ENCODE measurements around the gene CRYGD.

The CRYGD gene

GRCh38 chr2:208148803-208149202, 24.5 kb upstream of the CRYGD start:
- Histone ChIP-seq H3K4me1 (ENCODE audit: insufficient read depth, low read length) (no peaks in the 10 kb centered on the region), H3K27me3 (ENCODE audit: insufficient read depth, low read length, poor library complexity) (no peaks in the 10 kb centered on the region), H3K27ac (ENCODE audit: low read length) (no peak overlapping the region), H3K9ac (ENCODE audit: low read depth, low read length) (no peak overlapping the region), H3K9me3 (ENCODE audit: insufficient read depth, low read length, severe bottlenecking) (no peaks in the 10 kb centered on the region), H2AFZ (ENCODE audit: low read depth, low read length) (no peak overlapping the region), H4K20me1 (ENCODE audit: insufficient read depth, low read length) (no peaks in the 10 kb centered on the region), H3K4me3 (ENCODE audit: low read depth in 1 of 2, low read length in 2 of 2) (no peak overlapping the region), H3K36me3 (ENCODE audit: insufficient read depth, low read length) (no peaks in the 10 kb centered on the region), H3K79me2 (ENCODE audit: insufficient read depth, low read length) (no peaks in the 10 kb centered on the region), H3K4me2 (ENCODE audit: insufficient read depth, low read length) (no peak overlapping the region)
- no peak for ATAC-seq (ENCODE audit: insufficient read depth, low read depth)
- no peak for TF ChIP-seq CTCF (IDR thresholded peaks at IDR 0.05; ENCODE audit: borderline replicate concordance, extremely low read depth, low read length, poor library complexity, severe bottlenecking)
- TF ChIP-seq EZH2 (IDR thresholded peaks at IDR 0.05; ENCODE audit: borderline replicate concordance, low read depth, low read length, severe bottlenecking) = no peak
- DNase-seq = no peak

- no peaks in the 10 kb centered on the region for H3K9me3 ChIP-seq (ENCODE audit: insufficient read depth, low read length, severe bottlenecking)
- no peak overlapping the region for H3K4me3 ChIP-seq (ENCODE audit: low read depth in 1 of 2, low read length in 2 of 2)
- no peak overlapping the region for H3K9ac ChIP-seq (ENCODE audit: low read depth, low read length)
- no peaks in the 10 kb centered on the region for H3K27me3 ChIP-seq (ENCODE audit: insufficient read depth, low read length, poor library complexity)
- no peak overlapping the region for H3K27ac ChIP-seq (ENCODE audit: low read length)
- H4K20me1 ChIP-seq (ENCODE audit: insufficient read depth, low read length) = no peaks in the 10 kb centered on the region
- H3K4me1 ChIP-seq (ENCODE audit: insufficient read depth, low read length) = no peaks in the 10 kb centered on the region
- no peak for TF ChIP-seq EZH2 (IDR thresholded peaks at IDR 0.05; ENCODE audit: borderline replicate concordance, low read depth, low read length, severe bottlenecking)
- TF ChIP-seq CTCF (IDR thresholded peaks at IDR 0.05; ENCODE audit: borderline replicate concordance, extremely low read depth, low read length, poor library complexity, severe bottlenecking) = no peak
- no peak overlapping the region for H2AFZ ChIP-seq (ENCODE audit: low read depth, low read length)
- no peaks in the 10 kb centered on the region for H3K36me3 ChIP-seq (ENCODE audit: insufficient read depth, low read length)
- no peak overlapping the region for H3K4me2 ChIP-seq (ENCODE audit: insufficient read depth, low read length)
- no peak for DNase-seq
- ATAC-seq (ENCODE audit: insufficient read depth, low read depth) = no peak
- no peaks in the 10 kb centered on the region for H3K79me2 ChIP-seq (ENCODE audit: insufficient read depth, low read length)
Measured at GRCh38 chr2:208147759-208148158, 23.4 kb upstream of the CRYGD start.

GRCh38 chr2:208147008-208147407, 22.7 kb upstream of the CRYGD start:
- Histone ChIP-seq H3K79me2 (ENCODE audit: insufficient read depth, low read length) (no peaks in the 10 kb centered on the region), H3K4me1 (ENCODE audit: insufficient read depth, low read length) (no peaks in the 10 kb centered on the region), H3K27me3 (ENCODE audit: insufficient read depth, low read length, poor library complexity) (no peaks in the 10 kb centered on the region), H4K20me1 (ENCODE audit: insufficient read depth, low read length) (no peaks in the 10 kb centered on the region), H3K4me3 (ENCODE audit: low read depth in 1 of 2, low read length in 2 of 2) (no peak overlapping the region), H3K36me3 (ENCODE audit: insufficient read depth, low read length) (no peaks in the 10 kb centered on the region), H3K9me3 (ENCODE audit: insufficient read depth, low read length, severe bottlenecking) (no peaks in the 10 kb centered on the region), H2AFZ (ENCODE audit: low read depth, low read length) (no peak overlapping the region), H3K4me2 (ENCODE audit: insufficient read depth, low read length) (no peak overlapping the region), H3K9ac (ENCODE audit: low read depth, low read length) (no peak overlapping the region), H3K27ac (ENCODE audit: low read length) (no peak overlapping the region)
- TF ChIP-seq EZH2 (IDR thresholded peaks at IDR 0.05; ENCODE audit: borderline replicate concordance, low read depth, low read length, severe bottlenecking) (no peak), CTCF (IDR thresholded peaks at IDR 0.05; ENCODE audit: borderline replicate concordance, extremely low read depth, low read length, poor library complexity, severe bottlenecking) (no peak)
- no peak for DNase-seq
- ATAC-seq (ENCODE audit: insufficient read depth, low read depth) = no peak

DNA sequence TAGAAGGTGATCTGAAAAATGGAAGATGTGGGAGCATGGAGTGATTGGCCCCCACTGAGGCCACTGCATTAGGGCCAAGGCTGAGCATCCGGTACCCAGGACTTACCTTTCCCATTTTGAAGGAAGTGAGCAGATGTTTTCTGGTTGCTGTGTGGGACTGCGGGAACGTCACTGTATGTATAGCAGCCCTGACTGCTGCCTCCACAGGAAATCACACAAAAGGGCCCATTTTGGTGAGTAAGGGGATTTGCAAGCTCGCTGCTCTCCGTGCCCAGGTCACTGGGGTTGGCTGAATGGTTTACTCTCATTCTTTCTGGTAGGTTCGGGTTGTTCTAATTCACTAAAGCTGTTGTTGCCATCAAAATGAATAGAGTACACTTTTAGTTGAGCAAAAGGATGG, 21.7 kb upstream of the CRYGD start, which contains the start of gene CRYGB:
CRYGB (minus strand) TSS at position 153 of the 400 bp plus-strand sequence; CDS start at position 115, 38 bp downstream.
- Histone ChIP-seq H3K9ac (ENCODE audit: low read depth, low read length) (no peak within 1 kb of the TSS), H3K79me2 (ENCODE audit: insufficient read depth, low read length) (no peaks in the 10 kb centered on the region), H2AFZ (ENCODE audit: low read depth, low read length) (no peak within 1 kb of the TSS), H3K4me3 (ENCODE audit: low read depth in 1 of 2, low read length in 2 of 2) (no peak within 1 kb of the TSS), H3K27me3 (ENCODE audit: insufficient read depth, low read length, poor library complexity) (no peaks in the 10 kb centered on the region), H3K4me2 (ENCODE audit: insufficient read depth, low read length) (no peak within 1 kb of the TSS), H3K4me1 (ENCODE audit: insufficient read depth, low read length) (no peaks in the 10 kb centered on the region), H3K9me3 (ENCODE audit: insufficient read depth, low read length, severe bottlenecking) (no peaks in the 10 kb centered on the region), H4K20me1 (ENCODE audit: insufficient read depth, low read length) (no peaks in the 10 kb centered on the region), H3K36me3 (ENCODE audit: insufficient read depth, low read length) (no peaks in the 10 kb centered on the region), H3K27ac (ENCODE audit: low read length) (no peak within 1 kb of the TSS)
- no peak for TF ChIP-seq EZH2 (IDR thresholded peaks at IDR 0.05; ENCODE audit: borderline replicate concordance, low read depth, low read length, severe bottlenecking)
- no peak for TF ChIP-seq CTCF (IDR thresholded peaks at IDR 0.05; ENCODE audit: borderline replicate concordance, extremely low read depth, low read length, poor library complexity, severe bottlenecking)
- DNase-seq (no peak), ATAC-seq (ENCODE audit: insufficient read depth, low read depth) (no peak)

Measured in DND-41 (cell line).